C4-2B (cell line): ENCODE data around the gene SMG6.
"Not testable (repeated sequence)": the region's sequence is repeated elsewhere in the genome, so short reads cannot be mapped to it uniquely, and the experiment has no call there.

Experiments used
- H3K27ac ChIP-seq: fragments of 450-650 bp; 2 replicates; pipeline ENCODE4 v1.5.1; 2017
- ZFX ChIP-seq: fragments of 450-650 bp; IDR thresholded peaks from 2 replicates; pipeline ENCODE4 v1.6.1; 2017
- TF ChIP-seq, protein P1 (sequence below): fragments of 450-650 bp; conservative IDR thresholded peaks from 2 replicates; pipeline ENCODE4 v1.5.1; 2017; ENCODE audit warnings: mild to moderate bottlenecking

Gene SMG6

DNA sequence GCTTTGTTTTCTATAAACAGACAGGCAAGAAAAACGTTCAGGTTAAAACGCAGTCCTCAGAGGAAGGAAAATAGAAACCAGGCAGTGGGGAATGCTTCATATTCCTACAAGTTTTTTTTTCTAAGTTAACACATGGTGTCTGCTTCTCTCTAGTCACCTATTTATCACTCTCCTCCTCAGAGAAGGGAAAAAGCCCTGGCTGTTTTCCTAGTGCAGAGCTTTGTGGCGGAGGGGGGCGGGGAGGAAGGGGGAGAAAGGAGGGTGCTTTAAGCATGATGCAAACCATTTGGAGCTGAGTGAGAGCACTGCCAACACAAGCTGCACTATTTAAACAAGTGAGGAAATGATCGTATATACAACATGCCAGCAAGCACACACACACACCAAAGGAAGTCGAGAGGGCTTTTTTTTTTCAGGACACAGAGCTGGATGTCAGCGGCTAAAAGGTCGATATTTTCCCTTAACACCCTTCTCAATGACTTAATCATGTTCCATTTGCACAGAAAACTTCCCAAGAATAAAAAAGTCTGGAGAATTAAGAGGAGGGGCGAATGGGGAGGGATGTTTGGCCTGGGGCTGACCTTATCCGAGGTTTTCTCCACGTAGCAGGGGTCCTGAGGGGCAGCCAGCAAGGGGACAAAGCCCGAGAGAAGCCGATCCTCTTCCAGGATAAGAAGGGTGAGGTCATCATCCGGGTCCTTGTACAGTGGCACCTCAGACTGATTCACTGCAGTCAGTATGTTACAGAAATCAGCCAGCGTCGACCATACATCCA lies 131.3 kb downstream of the SMG6 start:
- TF ChIP-seq, protein P1, sequence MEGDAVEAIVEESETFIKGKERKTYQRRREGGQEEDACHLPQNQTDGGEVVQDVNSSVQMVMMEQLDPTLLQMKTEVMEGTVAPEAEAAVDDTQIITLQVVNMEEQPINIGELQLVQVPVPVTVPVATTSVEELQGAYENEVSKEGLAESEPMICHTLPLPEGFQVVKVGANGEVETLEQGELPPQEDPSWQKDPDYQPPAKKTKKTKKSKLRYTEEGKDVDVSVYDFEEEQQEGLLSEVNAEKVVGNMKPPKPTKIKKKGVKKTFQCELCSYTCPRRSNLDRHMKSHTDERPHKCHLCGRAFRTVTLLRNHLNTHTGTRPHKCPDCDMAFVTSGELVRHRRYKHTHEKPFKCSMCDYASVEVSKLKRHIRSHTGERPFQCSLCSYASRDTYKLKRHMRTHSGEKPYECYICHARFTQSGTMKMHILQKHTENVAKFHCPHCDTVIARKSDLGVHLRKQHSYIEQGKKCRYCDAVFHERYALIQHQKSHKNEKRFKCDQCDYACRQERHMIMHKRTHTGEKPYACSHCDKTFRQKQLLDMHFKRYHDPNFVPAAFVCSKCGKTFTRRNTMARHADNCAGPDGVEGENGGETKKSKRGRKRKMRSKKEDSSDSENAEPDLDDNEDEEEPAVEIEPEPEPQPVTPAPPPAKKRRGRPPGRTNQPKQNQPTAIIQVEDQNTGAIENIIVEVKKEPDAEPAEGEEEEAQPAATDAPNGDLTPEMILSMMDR = no peak
- TF ChIP-seq ZFX = no peak
- no peak overlapping the region for H3K27ac ChIP-seq

DNA sequence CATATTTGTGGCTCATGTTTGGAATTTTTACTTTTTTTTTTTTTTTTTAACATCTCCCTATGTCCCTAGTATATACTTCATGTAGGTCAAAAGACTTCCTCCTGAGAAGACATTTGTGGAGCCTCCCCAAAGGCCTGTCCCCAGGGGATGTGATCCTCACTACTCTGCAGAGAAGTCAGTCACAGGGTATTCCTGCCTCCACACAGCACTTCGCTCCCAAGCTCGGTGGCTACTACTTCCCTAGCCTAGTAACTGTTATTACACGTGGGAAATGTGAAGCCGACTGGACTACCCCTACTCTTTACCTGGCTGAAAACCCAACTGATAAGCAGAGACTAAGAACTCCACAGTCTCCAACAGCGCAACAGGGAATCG lies 131.9 kb downstream of the SMG6 start:
- TF ChIP-seq, protein P1 = no peak
- H3K27ac ChIP-seq = no peak overlapping the region

DNA sequence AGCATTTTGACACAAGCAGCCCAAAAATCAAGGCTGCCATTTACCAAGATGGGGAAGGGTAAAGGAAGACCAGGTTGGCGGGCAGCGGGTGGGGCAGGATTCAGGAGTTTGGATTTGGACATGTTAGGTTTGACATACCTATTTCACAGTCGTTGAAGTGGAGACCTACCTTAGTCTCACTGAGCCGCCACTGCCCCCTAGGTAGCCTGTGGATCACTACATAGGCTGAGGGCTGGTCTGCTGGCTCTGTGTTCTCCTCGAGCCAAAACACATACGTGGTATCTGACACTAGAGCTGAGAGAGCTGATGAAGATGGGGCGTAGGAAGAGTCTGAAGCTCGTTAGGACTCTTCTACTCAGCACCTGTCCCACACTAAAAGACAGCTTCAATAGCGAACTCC lies 133.6 kb downstream of the SMG6 start:
- no peak for TF ChIP-seq ZFX
- TF ChIP-seq, protein P1 = peak; percentile 50; the same call in 1 of the 2 replicates
- no peak overlapping the region for H3K27ac ChIP-seq

DNA sequence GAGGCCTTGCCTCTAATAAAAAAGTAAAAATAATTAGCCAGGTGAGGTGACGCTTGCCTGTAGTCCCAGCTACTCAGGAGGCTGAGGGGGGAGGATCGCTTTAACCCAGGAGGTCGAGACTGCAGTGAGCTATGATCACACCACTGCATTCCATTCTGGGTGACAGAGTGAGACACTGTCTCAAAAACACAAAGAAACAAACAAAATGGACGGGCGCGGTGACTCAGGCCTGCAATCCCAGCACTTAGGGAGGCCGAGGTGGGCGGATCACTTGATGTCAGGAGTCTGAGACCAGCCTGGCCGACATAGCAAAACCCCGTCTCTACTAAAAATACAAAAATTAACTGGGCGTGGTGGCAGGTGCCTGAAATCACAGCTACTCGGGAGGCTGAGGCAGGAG lies 137.9 kb downstream of the SMG6 start:
- not testable (repeated sequence) for H3K27ac ChIP-seq

DNA sequence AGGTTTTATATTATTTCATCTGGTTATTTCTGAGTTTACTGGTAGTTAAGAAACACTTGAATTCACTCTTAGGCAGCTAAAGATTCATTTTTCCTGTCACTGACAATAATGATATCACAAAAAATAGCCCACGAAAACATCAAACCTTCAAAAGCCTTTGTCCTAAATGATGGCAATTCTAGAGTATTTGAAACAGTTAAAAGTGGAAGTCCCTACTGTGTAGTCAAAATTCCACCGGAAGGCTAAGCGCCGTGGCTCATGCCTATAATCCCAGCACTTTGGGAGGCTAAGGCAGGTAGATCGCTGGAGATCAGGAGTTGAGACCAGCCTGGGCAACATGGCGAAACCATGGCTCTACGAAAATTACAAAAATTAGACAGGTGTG lies 145.2 kb downstream of the SMG6 start:
- TF ChIP-seq, protein P1 = no peak
- no peak for TF ChIP-seq ZFX
- H3K27ac ChIP-seq = no peak overlapping the region

DNA sequence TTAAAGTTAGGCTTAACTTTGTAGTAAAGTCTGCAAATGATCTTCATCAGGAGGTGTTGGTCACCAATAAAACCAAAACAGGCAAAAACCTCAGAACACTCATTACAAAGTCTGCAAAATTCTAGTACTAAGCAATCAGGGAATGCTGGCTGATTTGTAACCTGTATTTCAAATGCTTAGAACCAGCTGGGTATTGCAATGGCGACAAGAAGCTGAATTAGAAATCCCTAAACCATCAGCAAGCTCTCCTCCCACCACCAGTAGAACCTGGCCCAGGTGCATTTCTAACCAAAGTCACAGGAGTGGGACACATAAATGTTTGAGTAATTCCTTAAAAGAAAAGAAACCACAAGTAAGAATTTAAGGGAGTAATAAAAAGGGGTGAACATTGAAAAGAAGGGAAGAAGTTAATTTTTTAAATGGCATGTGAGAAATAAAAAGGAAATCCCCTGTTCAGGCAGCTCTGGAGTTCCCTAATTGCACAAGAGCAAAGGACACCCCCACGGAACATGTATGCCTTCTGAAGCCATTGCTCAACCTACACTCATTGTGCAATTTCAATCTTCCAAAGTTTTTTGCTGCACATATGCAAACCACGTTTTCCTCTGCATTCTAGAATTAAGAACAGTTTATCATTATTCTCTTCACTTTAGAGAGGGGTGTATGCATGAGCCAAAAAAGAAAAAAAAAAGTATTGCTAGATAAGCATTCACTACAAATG lies 145.8 kb downstream of the SMG6 start:
- no peak overlapping the region for H3K27ac ChIP-seq
- no peak for TF ChIP-seq ZFX
- TF ChIP-seq, protein P1 = no peak

DNA sequence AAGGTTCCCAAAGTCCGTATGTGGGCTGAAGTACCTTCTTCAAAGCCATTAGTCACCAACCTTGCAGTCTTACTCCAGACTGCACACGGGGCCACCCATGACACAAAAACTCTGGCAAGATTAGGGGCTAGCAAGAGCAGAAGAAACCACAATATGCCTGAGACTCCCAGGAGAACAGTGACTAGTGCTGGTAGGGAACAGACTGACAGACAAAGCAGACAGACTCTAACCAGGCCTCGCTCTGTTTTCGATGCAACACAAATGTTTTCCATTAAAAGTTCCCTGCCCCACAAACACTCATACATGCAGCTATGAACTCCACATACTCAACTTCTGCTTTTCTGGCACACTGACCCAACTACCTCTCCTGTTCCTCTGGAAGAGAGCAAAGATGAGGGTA lies 146.5 kb downstream of the SMG6 start:
- TF ChIP-seq, protein P1 = no peak
- TF ChIP-seq ZFX = no peak
- no peak overlapping the region for H3K27ac ChIP-seq
